ENCODE measurements around the gene SLC7A8. TPM values are rescaled to one million over a fixed set of nuclear protein-coding genes. Genes with fewer than 3 reads are reported as not detected.

Gene SLC7A8
- total RNA-seq, 3 donors from 2014 or later = 46.8 to 98.9 (median 61.9) TPM

DNA sequence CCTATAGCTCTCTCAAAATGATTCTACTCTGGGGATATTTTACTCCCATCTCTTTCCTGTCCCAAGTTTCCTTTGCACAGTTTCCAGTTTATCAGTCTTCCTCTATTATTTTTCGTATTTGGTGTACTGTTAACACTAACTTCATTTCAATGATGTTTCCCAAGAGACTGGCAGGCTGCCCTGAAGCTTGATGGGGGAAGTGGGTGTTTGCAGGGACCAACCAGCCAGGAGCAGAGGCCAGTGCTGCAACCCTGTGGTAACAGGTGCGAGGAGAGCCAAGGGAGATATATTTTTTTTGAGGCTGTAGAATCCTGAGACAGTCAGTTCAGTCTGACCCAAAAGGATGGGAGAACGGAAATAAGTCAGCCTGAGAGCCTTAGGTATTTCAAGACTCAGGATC is 52.6 kb downstream of the SLC7A8 start:
- intact Hi-C loops (cut with DNase I; ENCODE audit: low total_unique reads) = no loop called here
- TF ChIP-seq, protein P1, sequence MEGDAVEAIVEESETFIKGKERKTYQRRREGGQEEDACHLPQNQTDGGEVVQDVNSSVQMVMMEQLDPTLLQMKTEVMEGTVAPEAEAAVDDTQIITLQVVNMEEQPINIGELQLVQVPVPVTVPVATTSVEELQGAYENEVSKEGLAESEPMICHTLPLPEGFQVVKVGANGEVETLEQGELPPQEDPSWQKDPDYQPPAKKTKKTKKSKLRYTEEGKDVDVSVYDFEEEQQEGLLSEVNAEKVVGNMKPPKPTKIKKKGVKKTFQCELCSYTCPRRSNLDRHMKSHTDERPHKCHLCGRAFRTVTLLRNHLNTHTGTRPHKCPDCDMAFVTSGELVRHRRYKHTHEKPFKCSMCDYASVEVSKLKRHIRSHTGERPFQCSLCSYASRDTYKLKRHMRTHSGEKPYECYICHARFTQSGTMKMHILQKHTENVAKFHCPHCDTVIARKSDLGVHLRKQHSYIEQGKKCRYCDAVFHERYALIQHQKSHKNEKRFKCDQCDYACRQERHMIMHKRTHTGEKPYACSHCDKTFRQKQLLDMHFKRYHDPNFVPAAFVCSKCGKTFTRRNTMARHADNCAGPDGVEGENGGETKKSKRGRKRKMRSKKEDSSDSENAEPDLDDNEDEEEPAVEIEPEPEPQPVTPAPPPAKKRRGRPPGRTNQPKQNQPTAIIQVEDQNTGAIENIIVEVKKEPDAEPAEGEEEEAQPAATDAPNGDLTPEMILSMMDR (IDR thresholded peaks at IDR 0.05) = no peak
- TF ChIP-seq POLR2A (IDR thresholded peaks at IDR 0.05) (no peak), POLR2AphosphoS5 (IDR thresholded peaks at IDR 0.05) (no peak)
- no peaks in the 10 kb centered on the region for H3K9me3 ChIP-seq
- H3K27me3 ChIP-seq = no peaks in the 10 kb centered on the region
- no peak overlapping the region for H3K4me3 ChIP-seq
- no peaks in the 10 kb centered on the region for H3K36me3 ChIP-seq
- H3K27ac ChIP-seq = peak overlapping the region; percentile 65 to 75
- peaks cover 0 to 3% of the 10 kb centered on the region in 2 donors for H3K4me1 ChIP-seq
- no peak for DNase-seq (ENCODE audit: low spot score in 2 of 2)

DNA sequence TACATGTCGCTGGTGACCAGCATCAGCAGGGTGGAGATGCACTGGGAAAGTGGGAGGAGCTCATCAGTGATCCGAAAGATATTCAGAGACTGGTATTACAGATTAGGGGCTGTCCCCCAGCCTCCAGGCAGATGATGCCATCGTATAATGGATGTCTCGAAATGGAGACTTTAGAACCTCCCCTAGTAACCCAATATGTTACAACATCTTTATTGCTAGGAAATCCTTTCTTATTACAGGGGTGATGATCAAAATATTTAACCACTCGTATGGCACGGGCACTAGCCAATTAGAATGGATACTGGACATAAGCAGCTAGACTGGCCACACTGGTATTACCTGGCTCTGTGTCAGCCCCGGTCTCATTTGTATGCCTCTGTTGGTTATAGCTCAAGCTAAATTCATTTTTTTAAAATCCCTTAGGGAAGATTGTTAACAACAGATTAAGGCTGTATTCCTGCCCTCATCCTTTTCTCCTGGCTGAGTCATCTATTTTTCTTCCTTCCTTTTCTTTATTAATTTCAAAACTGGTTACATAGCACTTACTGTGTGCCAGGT is 53.6 kb downstream of the SLC7A8 start:
- H3K36me3 ChIP-seq = no peaks in the 10 kb centered on the region
- intact Hi-C loops (cut with DNase I; ENCODE audit: low total_unique reads) = no loop called here
- no peaks in the 10 kb centered on the region for H3K27me3 ChIP-seq
- no peaks in the 10 kb centered on the region for H3K9me3 ChIP-seq
- TF ChIP-seq, protein P1 (IDR thresholded peaks at IDR 0.05) = no peak
- TF ChIP-seq POLR2A (IDR thresholded peaks at IDR 0.05) (no peak), POLR2AphosphoS5 (IDR thresholded peaks at IDR 0.05) (no peak)
- peaks cover 0 to 3% of the 10 kb centered on the region in 2 donors for H3K4me1 ChIP-seq
- DNase-seq (ENCODE audit: low spot score in 2 of 2) = peak; percentile 85 to 88
- no peak overlapping the region for H3K4me3 ChIP-seq
- H3K27ac ChIP-seq = peak overlapping the region; percentile 75 to 89

DNA sequence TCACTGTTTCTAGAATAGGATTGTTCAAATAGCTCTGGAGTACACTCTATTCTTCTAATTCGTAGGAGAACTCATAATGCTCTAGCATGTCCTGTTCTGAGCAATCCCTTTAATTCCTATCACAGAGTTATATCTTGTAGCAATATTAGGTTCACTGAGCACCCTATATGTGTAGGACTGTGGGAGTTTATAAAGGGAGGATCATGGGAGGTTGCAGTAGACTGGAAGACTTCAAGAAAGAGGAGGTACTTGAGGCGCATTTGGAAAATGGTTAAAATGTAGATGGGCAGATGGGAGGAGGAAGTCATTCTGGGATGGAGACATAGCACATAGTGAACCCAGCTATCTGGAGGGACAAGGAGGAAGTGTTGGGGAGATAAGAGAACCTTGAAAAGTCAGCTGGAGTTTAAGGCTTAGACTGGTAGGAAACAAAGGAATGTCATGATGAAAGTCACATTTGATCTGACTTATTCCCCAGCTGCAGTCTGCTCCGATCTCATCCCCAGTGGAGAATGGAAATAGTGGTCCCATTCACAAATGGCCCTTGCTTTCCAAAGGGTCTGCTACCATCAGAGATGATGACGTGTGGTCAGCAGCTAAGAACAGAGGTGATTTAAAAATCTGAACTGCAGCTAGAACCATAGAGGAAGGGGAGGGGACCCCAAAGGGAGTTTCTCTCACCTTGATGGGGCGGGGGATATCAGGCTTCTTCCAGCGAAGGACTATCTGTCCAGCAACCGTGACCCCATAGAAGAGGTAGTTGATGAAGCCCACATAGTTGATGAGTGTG is 54.3 kb downstream of the SLC7A8 start:
- no peak for TF ChIP-seq POLR2A (IDR thresholded peaks at IDR 0.05)
- TF ChIP-seq, protein P1 (IDR thresholded peaks at IDR 0.05) = no peak
- no peak for TF ChIP-seq POLR2AphosphoS5 (IDR thresholded peaks at IDR 0.05)
- H3K27me3 ChIP-seq = no peaks in the 10 kb centered on the region
- intact Hi-C loops (cut with DNase I; ENCODE audit: low total_unique reads) = no loop called here
- no peak overlapping the region for H3K4me3 ChIP-seq
- peak overlapping the region; percentile 75 to 89 for H3K27ac ChIP-seq
- no peak for DNase-seq (ENCODE audit: low spot score in 2 of 2)
- H3K36me3 ChIP-seq = no peaks in the 10 kb centered on the region
- no peaks in the 10 kb centered on the region for H3K9me3 ChIP-seq
- H3K4me1 ChIP-seq = peaks cover 0 to 3% of the 10 kb centered on the region in 2 donors

DNA sequence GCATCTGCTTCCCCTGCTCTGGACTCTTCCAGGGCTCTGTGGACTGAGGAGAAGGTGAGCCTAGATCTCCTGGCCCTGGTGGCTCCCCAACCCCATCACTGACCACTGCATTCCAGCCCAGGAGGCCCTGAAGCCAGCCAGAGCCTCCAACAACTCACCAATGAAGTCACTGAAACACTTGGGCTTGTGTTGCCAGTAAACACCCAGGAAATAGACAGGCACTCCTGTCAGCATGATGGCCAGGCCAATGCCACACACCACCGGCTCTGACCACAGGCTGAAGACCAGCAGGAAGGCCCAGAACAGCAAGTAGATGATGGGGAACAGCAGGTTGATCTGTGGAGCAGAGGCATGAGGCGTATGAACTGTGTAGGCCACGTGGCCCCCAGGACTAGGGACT is 55.6 kb downstream of the SLC7A8 start:
- H3K9me3 ChIP-seq = no peaks in the 10 kb centered on the region
- H3K4me3 ChIP-seq = no peak overlapping the region
- DNase-seq (ENCODE audit: low spot score in 2 of 2) = no peak
- H3K27me3 ChIP-seq = no peaks in the 10 kb centered on the region
- no peaks in the 10 kb centered on the region for H3K36me3 ChIP-seq
- TF ChIP-seq, protein P1 (IDR thresholded peaks at IDR 0.05) = no peak
- TF ChIP-seq POLR2A (IDR thresholded peaks at IDR 0.05) (no peak), POLR2AphosphoS5 (IDR thresholded peaks at IDR 0.05) (no peak)
- peaks cover 0 to 3% of the 10 kb centered on the region in 2 donors for H3K4me1 ChIP-seq
- intact Hi-C loops (cut with DNase I; ENCODE audit: low total_unique reads) = no loop called here
- peak overlapping the region in 1 of 2 donors; percentile 12 for H3K27ac ChIP-seq

All from breast epithelium (tissue), 4 donors.